WTC11 (cell line): ENCODE data around the gene CYREN.

ENCODE experiments used
- CREB1 ChIP-seq: sonication (generic); formaldehyde crosslinking; IDR thresholded peaks from 2 replicates; pipeline ENCODE4 v1.8.0; 2023; ENCODE audit warnings: mild to moderate bottlenecking, missing genetic modification reagents
- CREM ChIP-seq: sonication (generic); formaldehyde crosslinking; IDR thresholded peaks from 2 replicates; pipeline ENCODE4 v1.8.1; 2022; ENCODE audit warnings: mild to moderate bottlenecking, missing genetic modification reagents, moderate library complexity
- ELF4 ChIP-seq: sonication (generic); formaldehyde crosslinking; IDR thresholded peaks from 2 replicates; pipeline ENCODE4 v1.8.1; 2022; ENCODE audit warnings: low read depth, mild to moderate bottlenecking, moderate library complexity, missing genetic modification reagents
- NFE2L1 ChIP-seq: sonication (generic); formaldehyde crosslinking; IDR thresholded peaks from 2 replicates; pipeline ENCODE4 v1.8.1; 2023; ENCODE audit warnings: missing genetic modification reagents
- NFYB ChIP-seq: sonication (generic); formaldehyde crosslinking; conservative IDR thresholded peaks from 2 replicates; pipeline ENCODE4 v1.8.0; 2022; ENCODE audit warnings: low read depth, missing genetic modification reagents
- SMAD3 ChIP-seq: sonication (generic); formaldehyde crosslinking; IDR thresholded peaks from 2 replicates; pipeline ENCODE4 v1.8.0; 2022; ENCODE audit warnings: missing genetic modification reagents, mild to moderate bottlenecking, borderline replicate concordance
- TCF7 ChIP-seq: sonication (generic); formaldehyde crosslinking; IDR thresholded peaks from 2 replicates; pipeline ENCODE4 v1.8.0; 2022; ENCODE audit warnings: mild to moderate bottlenecking, low read depth, missing genetic modification reagents, moderate library complexity
- TF ChIP-seq, protein P1 (sequence below): fragments of 200-600 bp; IDR thresholded peaks from 2 replicates; pipeline ENCODE4 v1.8.0; 2022; ENCODE audit warnings: antibody characterized with exemption
- TF ChIP-seq, protein P2 (sequence below): sonication (generic); formaldehyde crosslinking; conservative IDR thresholded peaks from 2 replicates; pipeline ENCODE4 v1.8.1; 2022; ENCODE audit warnings: mild to moderate bottlenecking, missing genetic modification reagents
- TF ChIP-seq, protein P3 (sequence below): sonication (generic); formaldehyde crosslinking; IDR thresholded peaks from 2 replicates; pipeline ENCODE4 v1.8.0; 2022; ENCODE audit warnings: mild to moderate bottlenecking, missing genetic modification reagents
- TF ChIP-seq, protein P4 (sequence below): sonication (generic); formaldehyde crosslinking; IDR thresholded peaks from 2 replicates; pipeline ENCODE4 v1.8.0; 2022; ENCODE audit warnings: mild to moderate bottlenecking, missing genetic modification reagents
- TF ChIP-seq, protein P5 (sequence below): sonication (generic); formaldehyde crosslinking; IDR thresholded peaks from 2 replicates; pipeline ENCODE4 v1.8.0; 2022; ENCODE audit warnings: mild to moderate bottlenecking, missing genetic modification reagents

- TF ChIP-seq, protein P1, sequence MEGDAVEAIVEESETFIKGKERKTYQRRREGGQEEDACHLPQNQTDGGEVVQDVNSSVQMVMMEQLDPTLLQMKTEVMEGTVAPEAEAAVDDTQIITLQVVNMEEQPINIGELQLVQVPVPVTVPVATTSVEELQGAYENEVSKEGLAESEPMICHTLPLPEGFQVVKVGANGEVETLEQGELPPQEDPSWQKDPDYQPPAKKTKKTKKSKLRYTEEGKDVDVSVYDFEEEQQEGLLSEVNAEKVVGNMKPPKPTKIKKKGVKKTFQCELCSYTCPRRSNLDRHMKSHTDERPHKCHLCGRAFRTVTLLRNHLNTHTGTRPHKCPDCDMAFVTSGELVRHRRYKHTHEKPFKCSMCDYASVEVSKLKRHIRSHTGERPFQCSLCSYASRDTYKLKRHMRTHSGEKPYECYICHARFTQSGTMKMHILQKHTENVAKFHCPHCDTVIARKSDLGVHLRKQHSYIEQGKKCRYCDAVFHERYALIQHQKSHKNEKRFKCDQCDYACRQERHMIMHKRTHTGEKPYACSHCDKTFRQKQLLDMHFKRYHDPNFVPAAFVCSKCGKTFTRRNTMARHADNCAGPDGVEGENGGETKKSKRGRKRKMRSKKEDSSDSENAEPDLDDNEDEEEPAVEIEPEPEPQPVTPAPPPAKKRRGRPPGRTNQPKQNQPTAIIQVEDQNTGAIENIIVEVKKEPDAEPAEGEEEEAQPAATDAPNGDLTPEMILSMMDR = no peak
- TF ChIP-seq TCF7 (CRISPR knock-in tag) (no peak), CREM (CRISPR knock-in tag) (no peak), NFYB (CRISPR knock-in tag) (no peak), NFE2L1 (no peak), SMAD3 (CRISPR knock-in tag) (no peak), ELF4 (CRISPR knock-in tag) (no peak), CREB1 (CRISPR knock-in tag) (no peak)
- TF ChIP-seq, protein P2, sequence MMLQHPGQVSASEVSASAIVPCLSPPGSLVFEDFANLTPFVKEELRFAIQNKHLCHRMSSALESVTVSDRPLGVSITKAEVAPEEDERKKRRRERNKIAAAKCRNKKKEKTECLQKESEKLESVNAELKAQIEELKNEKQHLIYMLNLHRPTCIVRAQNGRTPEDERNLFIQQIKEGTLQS = no peak
- TF ChIP-seq, protein P3, sequence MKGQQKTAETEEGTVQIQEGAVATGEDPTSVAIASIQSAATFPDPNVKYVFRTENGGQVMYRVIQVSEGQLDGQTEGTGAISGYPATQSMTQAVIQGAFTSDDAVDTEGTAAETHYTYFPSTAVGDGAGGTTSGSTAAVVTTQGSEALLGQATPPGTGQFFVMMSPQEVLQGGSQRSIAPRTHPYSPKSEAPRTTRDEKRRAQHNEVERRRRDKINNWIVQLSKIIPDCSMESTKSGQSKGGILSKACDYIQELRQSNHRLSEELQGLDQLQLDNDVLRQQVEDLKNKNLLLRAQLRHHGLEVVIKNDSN (CRISPR knock-in tag) = no peak
- TF ChIP-seq, protein P4, sequence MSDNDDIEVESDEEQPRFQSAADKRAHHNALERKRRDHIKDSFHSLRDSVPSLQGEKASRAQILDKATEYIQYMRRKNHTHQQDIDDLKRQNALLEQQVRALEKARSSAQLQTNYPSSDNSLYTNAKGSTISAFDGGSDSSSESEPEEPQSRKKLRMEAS (CRISPR knock-in tag) = no peak
- TF ChIP-seq, protein P5, sequence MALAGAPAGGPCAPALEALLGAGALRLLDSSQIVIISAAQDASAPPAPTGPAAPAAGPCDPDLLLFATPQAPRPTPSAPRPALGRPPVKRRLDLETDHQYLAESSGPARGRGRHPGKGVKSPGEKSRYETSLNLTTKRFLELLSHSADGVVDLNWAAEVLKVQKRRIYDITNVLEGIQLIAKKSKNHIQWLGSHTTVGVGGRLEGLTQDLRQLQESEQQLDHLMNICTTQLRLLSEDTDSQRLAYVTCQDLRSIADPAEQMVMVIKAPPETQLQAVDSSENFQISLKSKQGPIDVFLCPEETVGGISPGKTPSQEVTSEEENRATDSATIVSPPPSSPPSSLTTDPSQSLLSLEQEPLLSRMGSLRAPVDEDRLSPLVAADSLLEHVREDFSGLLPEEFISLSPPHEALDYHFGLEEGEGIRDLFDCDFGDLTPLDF (CRISPR knock-in tag) = no peak
Measured at GRCh38 chr7:135160098-135160857, 10.2 kb downstream of the CYREN start.
